ENCODE data around the gene OXSR1. TPM values are rescaled to one million over a fixed set of nuclear protein-coding genes. Genes with fewer than 3 reads are reported as not detected.

The OXSR1 gene
- total and polyA plus RNA-seq, 2 of the 13 experiments (the other 11 are each of a cell fraction or from before 2014, with no cell fraction given), result 27.4 to 32.6 TPM

DNA sequence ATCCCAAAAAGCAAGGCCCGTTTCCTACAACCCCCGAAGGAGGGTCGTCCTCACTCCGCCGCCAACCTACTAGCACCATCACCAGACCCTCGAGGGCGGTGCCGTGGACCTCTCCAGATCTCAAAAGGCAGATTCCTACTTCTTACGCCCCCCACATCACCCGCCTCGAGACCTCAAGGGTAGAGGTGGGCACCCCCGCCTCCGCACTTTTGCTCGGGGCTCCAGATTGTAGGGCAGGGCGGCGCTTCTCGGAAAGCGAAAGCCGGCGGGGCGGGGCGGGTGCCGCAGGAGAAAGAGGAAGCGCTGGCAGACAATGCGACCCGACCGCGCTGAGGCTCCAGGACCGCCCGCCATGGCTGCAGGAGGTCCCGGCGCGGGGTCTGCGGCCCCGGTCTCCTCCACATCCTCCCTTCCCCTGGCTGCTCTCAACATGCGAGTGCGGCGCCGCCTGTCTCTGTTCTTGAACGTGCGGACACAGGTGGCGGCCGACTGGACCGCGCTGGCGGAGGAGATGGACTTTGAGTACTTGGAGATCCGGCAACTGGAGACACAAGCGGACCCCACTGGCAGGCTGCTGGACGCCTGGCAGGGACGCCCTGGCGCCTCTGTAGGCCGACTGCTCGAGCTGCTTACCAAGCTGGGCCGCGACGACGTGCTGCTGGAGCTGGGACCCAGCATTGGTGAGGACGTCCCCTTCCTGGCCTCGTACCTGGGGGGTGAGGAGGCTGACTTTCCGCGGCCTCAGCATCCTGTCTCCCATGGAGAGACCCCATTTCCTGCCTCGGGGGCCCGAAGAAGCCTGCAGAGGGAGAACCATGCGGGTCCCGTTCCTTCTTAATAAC is 26.8 kb upstream of the OXSR1 start, which contains the start of gene MYD88 (continued):
- TF ChIP-seq TEAD2 (CRISPR knock-in tag; IDR thresholded peaks at IDR 0.05) (no peak), SAFB2 (CRISPR knock-in tag; IDR thresholded peaks at IDR 0.05; ENCODE audit: borderline replicate concordance, low read depth) (no peak), MED13 (CRISPR knock-in tag; IDR thresholded peaks at IDR 0.05) (peak; percentile 46; the same call in 1 of the 2 replicates), NONO (IDR thresholded peaks at IDR 0.05) (no peak), NONO (CRISPR knock-in tag; conservative IDR thresholded peaks at IDR 0.05) (no peak; the same call in none of the 2 replicates), HIVEP1 (CRISPR knock-in tag; IDR thresholded peaks at IDR 0.05) (peak; percentile 79), ZSCAN31 (CRISPR knock-in tag; IDR thresholded peaks at IDR 0.05; ENCODE audit: low read depth) (0 out of 2 replicates have a peak, but pooled peaks have one; percentile 18), LBX2 (CRISPR knock-in tag; IDR thresholded peaks at IDR 0.05; ENCODE audit: borderline replicate concordance) (peak; percentile 65; the same call in 1 of the 2 replicates), ZNF792 (CRISPR knock-in tag; IDR thresholded peaks at IDR 0.05) (peak; percentile 27; the same call in 1 of the 2 replicates), MEIS2 (CRISPR knock-in tag; IDR thresholded peaks at IDR 0.05) (peak; percentile 56; the same call in 1 of the 2 replicates), PHB2 (IDR thresholded peaks at IDR 0.05; ENCODE audit: partially characterized antibody) (no peak), ZNF354B (CRISPR knock-in tag; IDR thresholded peaks at IDR 0.05) (no peak), PAX8 (CRISPR knock-in tag; IDR thresholded peaks at IDR 0.05; ENCODE audit: borderline replicate concordance) (no peak), ZNF530 (CRISPR knock-in tag; IDR thresholded peaks at IDR 0.05; ENCODE audit: low read depth) (no peak), FOSL1 (CRISPR knock-in tag; IDR thresholded peaks at IDR 0.05; ENCODE audit: borderline replicate concordance) (no peak), TCF7 (IDR thresholded peaks at IDR 0.05; ENCODE audit: low read depth) (no peak), TOE1 (CRISPR knock-in tag; IDR thresholded peaks at IDR 0.05) (no peak), SYNCRIP (IDR thresholded peaks at IDR 0.05; ENCODE audit: insufficient read depth, low read depth, low read length) (no peak), ZUFSP (CRISPR knock-in tag; IDR thresholded peaks at IDR 0.05; ENCODE audit: borderline replicate concordance) (no peak), MEF2D (CRISPR knock-in tag; IDR thresholded peaks at IDR 0.05) (no peak), ZBTB46 (CRISPR knock-in tag; IDR thresholded peaks at IDR 0.05; ENCODE audit: borderline replicate concordance) (no peak)
- TF ChIP-seq, protein P1, sequence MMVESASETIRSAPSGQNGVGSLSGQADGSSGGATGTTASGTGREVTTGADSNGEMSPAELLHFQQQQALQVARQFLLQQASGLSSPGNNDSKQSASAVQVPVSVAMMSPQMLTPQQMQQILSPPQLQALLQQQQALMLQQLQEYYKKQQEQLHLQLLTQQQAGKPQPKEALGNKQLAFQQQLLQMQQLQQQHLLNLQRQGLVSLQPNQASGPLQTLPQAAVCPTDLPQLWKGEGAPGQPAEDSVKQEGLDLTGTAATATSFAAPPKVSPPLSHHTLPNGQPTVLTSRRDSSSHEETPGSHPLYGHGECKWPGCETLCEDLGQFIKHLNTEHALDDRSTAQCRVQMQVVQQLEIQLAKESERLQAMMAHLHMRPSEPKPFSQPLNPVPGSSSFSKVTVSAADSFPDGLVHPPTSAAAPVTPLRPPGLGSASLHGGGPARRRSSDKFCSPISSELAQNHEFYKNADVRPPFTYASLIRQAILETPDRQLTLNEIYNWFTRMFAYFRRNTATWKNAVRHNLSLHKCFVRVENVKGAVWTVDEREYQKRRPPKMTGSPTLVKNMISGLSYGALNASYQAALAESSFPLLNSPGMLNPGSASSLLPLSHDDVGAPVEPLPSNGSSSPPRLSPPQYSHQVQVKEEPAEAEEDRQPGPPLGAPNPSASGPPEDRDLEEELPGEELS (CRISPR knock-in tag; IDR thresholded peaks at IDR 0.05), result no peak
- TF ChIP-seq, protein P2, sequence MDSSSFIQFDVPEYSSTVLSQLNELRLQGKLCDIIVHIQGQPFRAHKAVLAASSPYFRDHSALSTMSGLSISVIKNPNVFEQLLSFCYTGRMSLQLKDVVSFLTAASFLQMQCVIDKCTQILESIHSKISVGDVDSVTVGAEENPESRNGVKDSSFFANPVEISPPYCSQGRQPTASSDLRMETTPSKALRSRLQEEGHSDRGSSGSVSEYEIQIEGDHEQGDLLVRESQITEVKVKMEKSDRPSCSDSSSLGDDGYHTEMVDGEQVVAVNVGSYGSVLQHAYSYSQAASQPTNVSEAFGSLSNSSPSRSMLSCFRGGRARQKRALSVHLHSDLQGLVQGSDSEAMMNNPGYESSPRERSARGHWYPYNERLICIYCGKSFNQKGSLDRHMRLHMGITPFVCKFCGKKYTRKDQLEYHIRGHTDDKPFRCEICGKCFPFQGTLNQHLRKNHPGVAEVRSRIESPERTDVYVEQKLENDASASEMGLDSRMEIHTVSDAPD (CRISPR knock-in tag; IDR thresholded peaks at IDR 0.05), result no peak
